GM21825 (cell line): Measurements from ENCODE around the gene FGFR1OP2.
"Not testable (repeated sequence)": the region's sequence is repeated elsewhere in the genome, so short reads cannot be mapped to it uniquely, and the experiment has no call there.

Source experiments
- ATAC-seq: cut with Tn5 transposase; IDR thresholded peaks from one replicate; pipeline ENCODE4 v1.9.1; 2021; ENCODE audit warnings: mild to moderate bottlenecking, moderate library complexity; ENCODE audit not compliant: unreplicated experiment

The FGFR1OP2 gene

GRCh38 chr12:26940516-26941214 lies 2.4 kb downstream of the FGFR1OP2 start:
- ATAC-seq, result no peak

GRCh38 chr12:26941215-26941594 lies 2.9 kb downstream of the FGFR1OP2 start:
- no peak for ATAC-seq

- no peak for ATAC-seq
Measured at GRCh38 chr12:26948309-26948708, 10.0 kb downstream of the FGFR1OP2 start.

GRCh38 chr12:26953447-26953846 lies 15.2 kb downstream of the FGFR1OP2 start:
- no peak for ATAC-seq

- no peak for ATAC-seq
Measured at GRCh38 chr12:26954027-26954426, 15.8 kb downstream of the FGFR1OP2 start.

GRCh38 chr12:26961391-26961790 lies 23.1 kb downstream of the FGFR1OP2 start:
- not testable (repeated sequence) for ATAC-seq

- ATAC-seq, result no peak
Measured at GRCh38 chr12:26961803-26962202, 23.5 kb downstream of the FGFR1OP2 start.

GRCh38 chr12:26963413-26963812 lies 25.1 kb downstream of the FGFR1OP2 start:
- ATAC-seq, result no peak

GRCh38 chr12:26966842-26967241 lies 28.6 kb downstream of the FGFR1OP2 start:
- no peak for ATAC-seq

GRCh38 chr12:26970136-26970535 lies 31.9 kb downstream of the FGFR1OP2 start:
- no peak for ATAC-seq

- peak; percentile 96 for ATAC-seq
Measured at GRCh38 chr12:26971963-26972362, 33.7 kb downstream of the FGFR1OP2 start.

GRCh38 chr12:26976687-26977086 lies 38.4 kb downstream of the FGFR1OP2 start:
- no peak for ATAC-seq

GRCh38 chr12:26978801-26979200 lies 40.5 kb downstream of the FGFR1OP2 start:
- ATAC-seq, result no peak

- no peak for ATAC-seq
Measured at GRCh38 chr12:26979733-26980132, 41.5 kb downstream of the FGFR1OP2 start.

GRCh38 chr12:26982866-26983265 lies 44.6 kb downstream of the FGFR1OP2 start:
- no peak for ATAC-seq

GRCh38 chr12:26987634-26988424 lies 49.6 kb downstream of the FGFR1OP2 start:
- ATAC-seq, result no peak

GRCh38 chr12:26988703-26989102 lies 50.4 kb downstream of the FGFR1OP2 start:
- no peak for ATAC-seq

- ATAC-seq, result no peak
Measured at GRCh38 chr12:26989873-26990272, 51.6 kb downstream of the FGFR1OP2 start.

GRCh38 chr12:26991826-26992225 lies 53.6 kb downstream of the FGFR1OP2 start:
- ATAC-seq, result no peak

GRCh38 chr12:26994109-26994508 lies 55.8 kb downstream of the FGFR1OP2 start:
- no peak for ATAC-seq

GRCh38 chr12:26995706-26996105 lies 57.4 kb downstream of the FGFR1OP2 start:
- ATAC-seq, result no peak

GRCh38 chr12:26997003-26997402 lies 58.7 kb downstream of the FGFR1OP2 start:
- ATAC-seq, result no peak
